Neural progenitor cell (in vitro differentiated cells): ENCODE results near the gene SHH.

Experiments used
- CTCF ChIP-seq: fragments of 200-600 bp; sonication (generic); IDR thresholded peaks from 2 replicates; pipeline ENCODE4 v1.5.1; 2017; ENCODE audit warnings: antibody characterized with exemption, mild to moderate bottlenecking
- EZH2 ChIP-seq: fragments of 200-600 bp; sonication (generic); IDR thresholded peaks from 2 replicates; pipeline ENCODE4 v1.6.1; 2017; ENCODE audit warnings: antibody characterized with exemption, mild to moderate bottlenecking, moderate library complexity
- EZH2phosphoT487 ChIP-seq: fragments of 200-600 bp; sonication (generic); IDR thresholded peaks from 2 replicates; pipeline ENCODE4 v1.6.1; 2017; ENCODE audit warnings: antibody characterized with exemption

- TF ChIP-seq CTCF, result peak; percentile 29
- peak; percentile 73 for TF ChIP-seq EZH2
- TF ChIP-seq EZH2phosphoT487, result peak; percentile 56
Measured at GRCh38 chr7:155806096-155806871, 6.0 kb downstream of the SHH start.
